HG03378 (cell line): ENCODE measurements around the gene ATP6V0C.

Experiments used
- ATAC-seq: cut with Tn5 transposase; IDR thresholded peaks from one replicate; pipeline ENCODE4 v1.9.1; 2021; ENCODE audit warnings: mild to moderate bottlenecking, moderate library complexity; ENCODE audit not compliant: unreplicated experiment

Gene ATP6V0C

DNA sequence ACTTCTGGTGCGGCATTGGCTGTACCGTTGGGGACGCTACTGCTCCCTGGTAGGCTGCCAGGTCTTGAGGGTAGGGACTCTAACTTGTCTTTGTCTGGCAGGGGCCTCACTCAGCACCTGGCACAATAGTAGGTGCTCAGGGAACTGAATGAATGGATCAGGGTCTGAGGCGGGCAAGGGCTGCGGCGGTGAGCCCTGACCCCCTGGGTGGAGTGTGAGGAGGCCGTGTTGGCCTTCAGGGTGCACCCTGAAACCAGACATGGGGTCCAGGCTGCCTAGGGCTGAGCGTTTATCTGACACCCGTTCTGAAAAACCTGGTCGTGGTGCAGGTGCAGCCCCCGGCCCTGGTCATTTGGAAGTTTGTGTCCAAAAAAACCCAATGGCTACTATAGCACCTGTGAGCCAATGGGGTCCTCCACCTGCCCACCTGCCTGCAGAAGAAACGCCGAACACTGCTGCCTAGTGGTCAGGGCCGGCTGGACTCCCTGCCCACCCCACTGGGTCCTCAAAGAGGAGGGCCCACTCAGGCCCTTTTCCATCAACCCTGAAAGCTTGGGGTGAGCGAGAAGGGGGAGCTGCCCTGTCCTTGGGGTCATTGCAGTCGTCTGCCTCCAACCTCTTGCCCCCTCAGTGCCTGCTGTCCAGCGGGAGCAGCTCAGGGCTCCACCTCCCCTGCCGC lies 4.9 kb upstream of the ATP6V0C start:
- ATAC-seq = no peak

DNA sequence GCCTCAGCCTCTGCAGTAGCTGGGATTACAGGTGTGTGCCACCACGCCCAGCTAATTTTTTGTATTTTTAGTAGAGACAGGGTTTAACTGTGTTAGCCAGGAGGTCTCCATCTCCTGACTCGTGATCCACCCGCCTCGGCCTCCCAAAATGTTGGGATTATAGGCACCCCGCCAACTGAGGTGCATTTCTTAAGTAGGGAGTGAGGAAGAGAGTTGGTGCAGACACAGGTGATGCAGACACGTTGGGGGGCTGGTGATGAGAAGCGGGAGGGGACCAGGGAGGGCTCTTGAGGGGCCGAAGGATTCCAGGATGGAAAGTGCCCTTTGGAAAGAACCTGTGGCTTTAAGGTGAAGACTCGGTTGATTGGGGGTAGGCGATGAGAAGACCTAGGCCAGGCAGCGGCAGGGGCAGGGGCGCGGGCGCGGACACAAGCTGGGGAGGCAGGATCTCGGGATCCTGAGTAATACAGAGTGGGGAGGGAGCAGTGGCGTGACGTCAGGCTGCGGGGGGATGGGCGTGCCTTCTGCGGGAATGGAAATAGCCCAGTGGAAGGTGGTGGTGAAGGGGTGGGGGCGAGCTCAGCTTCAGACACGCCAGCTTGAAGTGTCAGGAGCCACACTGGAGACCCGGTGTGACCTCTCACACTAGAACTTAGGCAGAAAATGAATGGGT lies 2.5 kb upstream of the ATP6V0C start:
- no peak for ATAC-seq

DNA sequence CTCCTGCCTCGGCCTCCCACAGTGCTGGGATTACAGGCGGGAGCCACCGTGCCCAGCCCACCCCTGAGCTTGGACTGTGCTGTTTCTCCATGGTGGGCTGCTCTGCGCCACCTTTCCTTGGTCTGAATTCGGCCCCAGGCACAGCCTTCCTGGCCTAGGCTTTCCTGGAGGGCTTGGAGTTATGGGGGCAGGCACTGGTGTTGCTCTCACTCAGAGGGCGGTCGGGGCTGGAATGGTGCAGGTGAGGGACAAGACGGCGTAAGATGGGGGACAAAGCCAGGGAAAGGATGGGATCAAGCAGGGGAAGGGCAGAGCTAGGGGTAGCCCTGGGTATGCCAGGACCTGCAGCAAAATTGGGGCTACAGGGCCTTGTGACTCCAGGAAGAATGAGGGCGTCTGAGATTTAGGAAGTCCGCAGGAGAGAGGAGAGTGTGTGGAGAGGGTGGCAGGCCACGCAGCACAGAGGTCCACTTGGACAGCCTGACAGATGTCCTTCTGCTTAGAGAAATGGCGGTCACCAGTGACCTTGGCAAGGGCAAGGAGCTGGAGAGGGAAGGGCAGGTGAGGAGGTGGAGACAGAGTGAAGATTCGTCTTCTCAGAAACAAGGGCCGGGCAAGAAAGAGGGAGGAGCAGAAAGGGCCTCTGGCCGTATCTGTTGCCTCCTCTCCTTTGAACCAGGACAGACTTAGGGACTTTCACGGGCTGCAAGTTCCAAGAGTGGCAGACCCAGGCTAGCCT lies 1.6 kb upstream of the ATP6V0C start:
- no peak for ATAC-seq

DNA sequence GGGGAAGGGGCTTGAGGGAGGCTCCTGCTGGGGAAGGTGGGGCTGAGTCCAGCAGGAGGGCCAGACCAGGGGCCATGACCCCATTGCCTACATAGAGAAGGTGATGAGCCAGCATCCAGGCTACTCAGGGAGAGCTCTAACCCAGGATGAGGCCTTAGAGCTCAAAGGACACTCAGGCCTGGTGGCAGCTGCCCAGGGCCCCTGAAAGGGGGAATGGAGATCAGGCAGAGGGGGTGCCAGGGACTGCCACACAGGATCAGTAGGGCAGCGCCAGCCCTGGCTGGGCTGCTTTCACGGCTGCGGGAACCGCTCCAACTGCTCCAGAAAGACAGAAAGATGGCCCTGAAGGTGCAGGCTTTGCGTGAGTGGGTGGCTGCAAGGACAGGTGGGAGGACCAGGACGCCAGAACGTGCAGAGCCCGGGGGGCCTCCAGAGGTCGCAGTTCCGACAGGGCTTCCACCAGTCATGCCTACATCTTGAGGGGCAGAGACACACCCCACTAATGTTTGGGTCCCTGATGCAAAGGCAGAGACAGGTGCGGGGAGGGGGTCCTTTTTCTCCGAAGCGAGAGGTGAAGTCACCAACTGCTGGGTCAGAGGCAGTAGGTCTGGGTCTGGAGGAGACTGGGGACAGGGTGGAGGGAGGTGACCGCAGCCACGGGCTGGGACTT lies 882 bp upstream of the ATP6V0C start:
- ATAC-seq = no peak

DNA sequence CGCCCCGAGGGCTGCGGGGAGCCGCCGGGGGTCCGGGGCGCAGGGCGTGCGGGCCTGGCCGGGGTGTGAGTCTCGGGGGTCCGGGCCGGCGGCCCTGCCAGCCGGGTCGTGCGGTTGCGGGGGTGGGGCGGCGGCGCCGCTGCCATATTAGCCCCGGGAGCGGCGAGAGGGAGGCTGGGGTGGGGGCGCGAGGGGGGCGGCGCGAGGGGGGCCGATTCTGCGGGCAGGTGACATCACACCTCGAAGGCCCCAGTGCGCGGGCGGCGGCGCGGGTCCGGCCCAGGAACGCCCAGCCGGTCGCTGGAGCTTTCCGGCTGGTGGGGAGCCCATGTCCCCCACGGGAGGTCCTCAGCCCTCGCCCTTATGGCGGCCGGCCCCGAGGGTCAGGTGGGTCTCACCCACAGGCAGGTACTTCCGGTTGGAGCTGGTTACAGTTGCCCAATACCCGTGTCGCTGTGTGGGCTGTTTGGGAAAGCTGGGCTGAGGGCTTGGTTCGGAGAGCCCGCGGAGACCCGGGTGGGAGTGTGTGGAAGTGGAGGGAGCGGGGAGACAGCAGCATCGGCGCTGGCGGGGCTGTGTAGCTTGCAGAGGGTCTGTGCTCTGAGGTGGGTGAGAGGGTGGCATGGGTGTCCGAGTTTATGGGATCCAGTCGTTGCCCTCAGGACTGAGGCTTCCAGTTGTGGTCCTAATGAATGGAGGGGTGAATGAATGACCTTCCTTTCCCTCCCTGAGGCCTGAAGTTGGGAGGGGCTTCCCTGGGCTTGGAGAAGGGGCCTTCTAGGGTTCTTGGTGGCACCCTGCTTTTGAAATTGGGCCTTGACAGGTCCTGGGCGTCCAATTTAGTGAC lies 804 bp downstream of the ATP6V0C start:
- no peak for ATAC-seq

DNA sequence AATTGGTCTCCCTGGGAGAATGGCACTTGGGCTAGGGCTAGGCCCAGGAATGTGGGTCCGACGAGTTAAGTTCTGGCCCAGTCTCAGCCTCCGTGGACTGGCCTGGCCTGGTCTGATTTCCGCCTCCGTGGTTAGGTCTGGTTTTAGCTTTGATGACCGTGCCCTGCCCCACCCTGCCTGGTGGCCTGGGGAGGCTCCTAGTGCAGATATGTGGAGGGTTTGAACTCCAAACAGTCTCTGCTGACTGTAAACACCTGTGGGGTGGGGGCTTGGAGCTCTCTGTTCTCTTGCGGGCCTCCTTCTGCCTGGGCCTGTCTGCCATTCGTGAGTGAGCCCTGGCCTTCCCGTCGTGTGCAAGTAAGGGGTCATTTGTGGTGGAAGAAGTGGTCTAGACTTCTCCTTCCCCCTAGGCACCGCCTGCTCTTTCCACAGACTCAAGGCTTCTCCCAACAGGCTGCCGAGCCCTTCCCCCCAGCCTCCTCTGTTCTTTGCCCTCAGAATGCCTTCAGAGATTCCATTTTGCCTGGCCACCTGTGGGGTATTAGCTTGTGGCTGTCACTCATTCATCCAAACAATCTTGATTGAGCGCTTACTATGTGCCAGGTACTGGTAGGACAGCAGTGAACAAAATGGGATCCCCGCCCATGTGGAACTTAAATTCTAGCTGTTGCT lies 1.6 kb downstream of the ATP6V0C start:
- ATAC-seq = no peak

DNA sequence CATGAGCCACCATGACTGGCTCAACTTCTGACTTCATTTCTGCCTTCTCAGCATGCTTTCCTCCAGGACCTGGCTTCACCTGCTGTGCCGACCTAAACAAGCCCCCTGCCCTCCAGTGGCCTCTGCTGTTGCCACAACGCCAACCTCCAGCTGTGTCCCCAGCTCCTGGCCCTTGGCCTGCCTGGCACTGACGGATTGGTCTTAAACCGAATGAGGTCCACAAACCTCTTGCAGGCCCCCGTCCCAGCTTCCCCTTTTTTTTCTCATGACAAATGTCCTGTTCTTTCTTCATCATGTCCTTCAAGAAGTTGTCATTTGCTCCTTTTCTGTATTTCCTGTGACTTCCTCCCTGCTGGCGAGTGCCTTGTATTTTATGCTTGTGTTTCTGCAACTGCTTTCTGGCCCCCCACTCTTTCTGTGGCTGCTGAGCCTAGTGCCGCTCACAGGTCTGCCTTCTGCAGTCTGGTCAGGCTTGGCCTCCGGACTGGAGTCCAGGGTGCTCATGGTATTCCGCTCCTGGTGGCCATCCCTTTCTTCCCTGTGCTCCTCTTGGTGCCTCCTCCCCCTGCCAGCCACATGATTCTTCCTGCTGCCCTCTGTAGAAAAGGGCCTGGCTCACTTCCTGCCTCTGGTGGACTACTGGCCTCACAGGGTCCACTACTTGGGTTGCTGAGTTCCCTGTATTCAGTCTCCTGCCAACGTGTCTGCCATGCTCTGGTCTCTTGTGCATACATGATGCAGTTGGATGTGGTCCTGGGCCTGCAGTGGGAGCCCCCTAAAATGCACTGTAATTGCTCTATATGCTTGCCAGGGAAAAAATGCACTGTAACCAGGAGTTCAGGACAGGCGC lies 2.9 kb downstream of the ATP6V0C start:
- no peak for ATAC-seq

DNA sequence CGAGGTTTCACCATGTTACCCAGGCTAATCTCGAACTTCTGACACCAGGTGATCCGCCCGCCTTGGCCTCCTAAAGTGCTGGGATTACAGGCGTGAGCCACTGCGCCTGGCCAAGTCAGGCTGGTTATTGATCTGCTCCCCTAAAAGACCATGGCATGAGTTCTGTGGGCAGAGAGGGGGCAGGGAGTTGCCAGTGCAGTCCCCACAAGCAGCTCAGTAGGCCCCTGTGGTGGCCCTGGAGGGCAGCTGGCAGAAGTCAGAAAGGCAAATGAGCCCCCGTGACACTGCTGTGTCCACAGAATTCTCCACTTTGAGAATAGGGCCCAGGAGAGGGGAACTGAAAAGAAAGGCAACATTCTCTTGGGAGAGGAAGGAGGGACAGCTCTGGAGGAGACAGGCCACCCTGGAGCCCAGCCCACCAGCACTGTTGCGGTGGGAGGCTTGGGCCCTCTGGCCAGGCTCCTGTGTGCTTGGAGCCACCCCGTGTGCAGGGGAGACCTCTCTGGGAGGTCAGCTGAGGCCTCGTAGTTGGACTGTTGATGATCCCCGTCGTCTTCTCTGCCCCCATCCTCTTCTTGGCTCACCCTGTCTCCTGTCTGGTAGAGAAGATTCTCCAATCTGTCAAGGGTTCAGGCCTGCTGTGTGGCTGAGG lies 4.3 kb downstream of the ATP6V0C start:
- ATAC-seq = no peak

DNA sequence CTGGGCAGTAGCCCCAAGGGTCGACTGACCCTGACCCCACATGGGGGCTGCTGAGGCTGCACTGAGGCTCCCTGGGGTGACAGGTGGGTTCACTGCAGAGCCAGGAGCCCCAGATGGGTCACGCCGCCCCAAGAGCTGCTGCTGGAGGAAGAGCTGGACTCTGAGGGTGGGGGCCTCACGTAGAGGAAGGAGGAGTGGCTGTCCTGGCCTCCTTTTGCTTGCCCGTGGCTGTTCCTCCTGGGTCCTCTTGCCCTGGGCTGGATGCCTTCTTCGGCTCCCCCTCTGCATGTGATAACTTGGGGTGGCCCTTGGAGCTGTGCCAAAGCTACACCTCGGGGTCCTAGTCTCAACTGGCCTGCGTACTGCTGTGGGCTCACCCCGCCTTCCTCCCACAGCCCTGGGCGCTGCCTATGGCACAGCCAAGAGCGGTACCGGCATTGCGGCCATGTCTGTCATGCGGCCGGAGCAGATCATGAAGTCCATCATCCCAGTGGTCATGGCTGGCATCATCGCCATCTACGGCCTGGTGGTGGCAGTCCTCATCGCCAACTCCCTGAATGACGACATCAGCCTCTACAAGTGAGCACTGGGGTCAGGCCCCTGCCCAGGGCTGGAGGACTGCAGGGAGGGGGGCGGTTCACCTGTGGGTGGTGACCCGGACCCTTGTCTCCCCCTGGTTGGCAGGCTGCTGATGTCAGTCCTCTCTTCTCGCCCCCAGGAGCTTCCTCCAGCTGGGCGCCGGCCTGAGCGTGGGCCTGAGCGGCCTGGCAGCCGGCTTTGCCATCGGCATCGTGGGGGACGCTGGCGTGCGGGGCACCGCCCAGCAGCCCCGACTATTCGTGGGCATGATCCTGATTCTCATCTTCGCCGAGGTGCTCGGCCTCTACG lies 5.3 kb downstream of the ATP6V0C start:
- no peak for ATAC-seq

DNA sequence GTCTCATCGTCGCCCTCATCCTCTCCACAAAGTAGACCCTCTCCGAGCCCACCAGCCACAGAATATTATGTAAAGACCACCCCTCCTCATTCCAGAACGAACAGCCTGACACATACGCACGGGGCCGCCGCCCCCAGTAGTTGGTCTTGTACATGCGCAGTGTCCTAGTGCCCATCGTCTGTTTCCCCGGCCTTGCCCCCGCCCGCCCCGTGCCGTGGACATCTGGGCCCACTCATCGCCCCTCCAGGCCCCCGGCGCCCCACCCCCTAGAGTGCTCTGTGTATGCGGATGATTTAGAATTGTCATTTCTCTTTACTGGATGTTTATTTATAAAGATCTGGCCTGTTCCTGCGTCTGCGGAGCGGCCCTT lies 5.9 kb downstream of the ATP6V0C start:
- no peak for ATAC-seq

DNA sequence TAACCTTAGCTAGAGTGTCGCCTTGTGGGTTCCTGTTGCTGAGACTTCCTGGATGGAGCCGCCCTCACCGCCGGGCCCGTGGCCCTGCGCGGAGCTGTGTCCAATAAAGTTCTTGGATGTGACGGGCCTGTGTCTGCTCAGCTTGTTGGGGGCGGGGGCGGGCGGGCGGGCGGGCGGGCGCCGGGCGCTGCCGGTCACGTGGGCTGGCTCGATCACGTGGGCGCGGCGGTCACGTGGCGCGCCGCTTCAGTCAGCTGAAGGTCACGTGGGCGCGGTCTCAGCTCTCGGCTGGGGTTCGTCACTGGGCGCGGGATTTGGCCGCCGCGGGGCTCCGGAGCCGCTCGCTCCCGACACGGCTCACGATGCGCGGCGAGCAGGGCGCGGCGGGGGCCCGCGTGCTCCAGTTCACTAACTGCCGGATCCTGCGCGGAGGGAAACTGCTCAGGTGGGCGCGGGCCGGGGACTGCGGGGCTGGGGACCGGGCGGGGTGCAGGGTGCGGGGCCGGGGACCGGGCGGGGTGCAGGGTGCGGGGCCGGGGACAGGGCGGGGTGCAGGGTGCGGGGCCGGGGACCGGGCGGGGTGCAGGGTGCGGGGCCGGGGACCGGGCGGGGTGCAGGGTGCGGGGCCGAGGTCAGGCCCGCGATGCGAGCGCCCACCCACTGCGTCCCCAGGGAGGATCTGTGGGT lies 6.5 kb downstream of the ATP6V0C start, which contains the start of gene AMDHD2:
Gene AMDHD2 (plus strand): TSS at position 275 of the 687 bp plus-strand sequence. CDS start 88 bp downstream, at position 363.
- no peak for ATAC-seq

DNA sequence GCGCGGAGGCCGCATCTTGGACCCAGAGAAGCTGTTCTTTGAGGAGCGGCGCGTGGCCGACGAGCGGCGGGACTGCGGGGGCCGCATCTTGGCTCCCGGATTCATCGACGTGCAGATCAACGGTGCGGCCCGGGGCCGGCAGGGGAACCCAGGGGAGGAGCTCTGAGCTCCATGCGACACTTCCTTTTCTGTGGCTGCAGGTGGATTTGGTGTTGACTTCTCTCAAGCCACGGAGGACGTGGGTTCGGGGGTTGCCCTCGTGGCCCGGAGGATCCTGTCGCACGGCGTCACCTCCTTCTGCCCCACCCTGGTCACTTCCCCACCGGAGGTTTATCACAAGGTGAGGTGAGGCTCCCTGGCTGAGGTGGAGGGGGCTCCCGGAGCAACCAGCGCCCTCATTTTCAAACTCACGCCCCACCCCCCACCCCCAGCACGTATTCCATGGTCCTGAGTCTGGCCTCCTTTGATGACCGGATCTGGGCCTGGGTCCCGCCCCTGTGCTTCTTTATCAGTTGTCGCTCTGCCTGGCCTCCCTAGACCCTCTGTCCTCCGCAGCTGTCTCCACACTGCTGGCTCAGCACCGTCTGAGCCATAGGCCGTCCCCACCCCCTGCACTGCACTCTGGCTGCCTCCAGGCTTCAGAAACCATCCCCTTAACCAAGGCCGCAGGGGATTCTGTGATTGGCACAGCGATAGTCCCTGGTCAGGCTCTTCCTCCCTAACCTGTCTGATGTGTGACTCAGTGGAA lies 7.2 kb downstream of the ATP6V0C start:
- no peak for ATAC-seq

DNA sequence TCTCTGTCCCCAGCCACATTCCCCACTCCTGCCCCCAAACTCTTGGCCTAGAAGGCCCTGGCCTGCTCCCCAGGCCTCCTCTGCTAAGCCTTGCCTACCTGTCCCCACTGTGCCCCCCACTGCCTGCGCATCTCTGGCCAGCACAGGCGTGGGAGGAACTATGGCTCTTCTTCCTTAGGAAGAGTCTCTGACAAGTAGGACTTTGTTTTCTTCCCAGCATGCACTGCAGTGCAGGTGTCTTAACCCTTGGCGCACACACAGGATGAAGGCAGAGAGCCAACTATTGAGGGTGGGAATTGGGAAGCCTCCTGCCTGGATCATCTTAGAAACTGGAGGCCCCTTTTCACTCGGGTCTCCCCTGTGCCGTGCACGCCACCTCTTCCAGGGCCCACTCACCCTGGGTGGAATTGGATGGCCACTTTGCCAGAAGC lies 10.1 kb downstream of the ATP6V0C start:
- no peak for ATAC-seq

DNA sequence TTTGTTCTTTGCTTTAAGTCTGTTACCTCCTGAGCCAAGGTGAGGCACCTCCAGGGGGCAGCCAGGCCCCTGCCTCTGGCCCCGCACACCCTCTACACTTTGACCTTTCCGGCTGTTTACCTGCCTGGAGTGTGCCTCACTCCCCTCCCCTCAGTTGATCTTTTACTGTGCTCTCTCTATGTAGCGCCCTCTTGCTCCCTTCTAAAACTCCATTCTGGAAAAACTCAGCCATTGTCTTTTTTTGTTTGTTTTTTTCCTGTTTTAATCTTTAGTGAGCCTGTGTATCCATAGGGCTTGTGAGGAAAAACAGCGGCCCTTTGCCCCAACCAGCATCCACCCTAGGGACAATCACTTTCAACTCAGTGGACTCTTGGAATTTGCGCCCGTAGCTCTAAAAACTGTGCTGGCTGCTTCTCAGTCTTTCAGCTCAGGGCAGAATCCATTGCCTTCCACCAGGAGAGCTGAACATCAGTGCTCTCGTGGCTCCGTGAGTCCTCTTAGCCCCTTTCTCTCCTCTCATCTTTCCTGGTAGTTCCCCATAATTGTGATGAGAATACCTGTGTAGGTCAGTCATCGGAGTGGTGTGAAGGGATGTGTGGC lies 10.7 kb downstream of the ATP6V0C start:
- no peak for ATAC-seq

DNA sequence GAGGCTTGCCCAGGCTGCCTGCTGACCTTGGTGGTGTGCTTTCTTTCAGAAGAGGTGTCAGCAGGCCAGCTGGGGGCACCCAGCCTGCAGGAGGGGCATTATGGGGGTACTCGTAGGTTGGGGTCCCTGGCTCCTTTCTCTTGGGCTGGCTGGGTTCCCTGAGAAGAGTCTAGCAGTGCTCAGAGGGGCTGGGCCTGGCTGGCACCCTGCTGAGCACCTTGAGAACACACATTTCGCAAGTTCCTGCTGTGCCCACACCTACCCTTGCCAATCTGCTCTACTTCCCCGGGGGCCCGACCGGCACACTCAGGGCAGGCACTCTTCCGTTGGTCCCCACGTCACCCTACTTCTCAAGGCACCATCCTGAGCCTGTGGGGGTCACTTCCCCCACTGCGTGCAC lies 12.4 kb downstream of the ATP6V0C start:
- ATAC-seq = no peak
